Measurements from ENCODE around the gene NTRK3.

The NTRK3 gene

DNA sequence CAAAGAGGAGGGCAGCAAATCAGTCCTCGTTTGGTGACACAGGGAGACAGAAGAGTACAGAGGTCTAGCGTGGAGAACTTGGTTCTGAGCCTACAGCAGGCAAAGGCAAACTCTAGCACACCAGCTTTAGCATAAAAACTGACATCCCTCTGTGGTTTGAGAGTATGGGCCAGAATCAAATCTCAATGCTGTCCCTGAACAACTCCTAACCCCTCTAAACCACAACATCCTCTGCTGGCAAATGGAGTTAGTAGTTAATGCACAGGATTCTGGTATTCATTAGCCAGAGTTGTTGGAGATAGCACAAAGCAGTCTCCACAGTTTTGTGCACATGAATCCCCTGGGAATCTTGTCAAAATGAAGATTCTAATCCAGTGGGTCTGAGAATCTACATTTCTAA lies 315.8 kb downstream of the NTRK3 start:
- Histone ChIP-seq H3K27ac (replicated peaks) (no peak overlapping the region), H3K27me3 (ENCODE audit: insufficient read depth, poor library complexity, severe bottlenecking) (peaks cover 8% of the 10 kb centered on the region), H3K4me3 (replicated peaks; ENCODE audit: insufficient read depth, low read length) (no peak overlapping the region)
- DNase-seq (ENCODE audit: low read depth in 1 of 2, low spot score in 1 of 2) = no peak
- TF ChIP-seq, protein P1, sequence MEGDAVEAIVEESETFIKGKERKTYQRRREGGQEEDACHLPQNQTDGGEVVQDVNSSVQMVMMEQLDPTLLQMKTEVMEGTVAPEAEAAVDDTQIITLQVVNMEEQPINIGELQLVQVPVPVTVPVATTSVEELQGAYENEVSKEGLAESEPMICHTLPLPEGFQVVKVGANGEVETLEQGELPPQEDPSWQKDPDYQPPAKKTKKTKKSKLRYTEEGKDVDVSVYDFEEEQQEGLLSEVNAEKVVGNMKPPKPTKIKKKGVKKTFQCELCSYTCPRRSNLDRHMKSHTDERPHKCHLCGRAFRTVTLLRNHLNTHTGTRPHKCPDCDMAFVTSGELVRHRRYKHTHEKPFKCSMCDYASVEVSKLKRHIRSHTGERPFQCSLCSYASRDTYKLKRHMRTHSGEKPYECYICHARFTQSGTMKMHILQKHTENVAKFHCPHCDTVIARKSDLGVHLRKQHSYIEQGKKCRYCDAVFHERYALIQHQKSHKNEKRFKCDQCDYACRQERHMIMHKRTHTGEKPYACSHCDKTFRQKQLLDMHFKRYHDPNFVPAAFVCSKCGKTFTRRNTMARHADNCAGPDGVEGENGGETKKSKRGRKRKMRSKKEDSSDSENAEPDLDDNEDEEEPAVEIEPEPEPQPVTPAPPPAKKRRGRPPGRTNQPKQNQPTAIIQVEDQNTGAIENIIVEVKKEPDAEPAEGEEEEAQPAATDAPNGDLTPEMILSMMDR (IDR thresholded peaks at IDR 0.05; ENCODE audit: insufficient read depth, low read length) = no peak
- TF ChIP-seq SPI1 (IDR thresholded peaks at IDR 0.05; ENCODE audit: borderline replicate concordance, low read depth) (no peak), POLR2AphosphoS5 (IDR thresholded peaks at IDR 0.05; ENCODE audit: low read depth) (no peak), GABPA (IDR thresholded peaks at IDR 0.05; ENCODE audit: low read depth) (no peak)

DNA sequence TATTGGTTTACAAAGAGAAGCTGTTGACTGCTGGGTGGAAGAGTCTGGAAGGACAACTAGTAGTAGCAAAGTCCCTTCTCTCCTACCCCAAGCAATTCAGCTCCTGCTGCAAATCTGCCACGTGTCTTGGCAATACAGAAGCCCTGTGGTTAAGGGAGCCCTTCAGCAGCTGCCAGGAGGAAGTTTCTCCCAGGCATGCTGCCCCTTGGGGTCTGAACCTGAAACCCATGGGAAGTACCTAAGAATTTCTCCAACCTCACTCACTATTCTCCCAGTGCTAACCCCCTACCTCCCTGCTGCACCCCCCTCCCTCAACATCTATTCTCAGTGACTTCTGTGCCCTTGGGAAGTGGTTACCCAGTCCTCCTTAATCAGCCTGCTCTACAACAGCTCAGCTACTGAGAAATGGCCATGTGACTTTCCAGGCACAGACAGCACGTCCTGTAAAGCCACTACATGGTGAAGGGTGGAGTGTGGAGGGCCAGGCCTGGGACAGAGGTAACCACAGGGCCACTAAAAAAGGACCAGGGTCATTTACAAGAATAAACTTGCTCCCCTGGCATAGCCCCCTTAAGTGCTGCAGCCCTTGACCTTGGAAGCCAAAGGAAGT lies 316.6 kb downstream of the NTRK3 start:
- peak in 1 of 2 experiments; percentile 39 for DNase-seq (ENCODE audit: low read depth in 1 of 2, low spot score in 1 of 2)
- Histone ChIP-seq H3K27me3 (ENCODE audit: insufficient read depth, poor library complexity, severe bottlenecking) (peaks cover 8% of the 10 kb centered on the region), H3K4me3 (replicated peaks; ENCODE audit: insufficient read depth, low read length) (no peak overlapping the region), H3K27ac (replicated peaks) (no peak overlapping the region)
- TF ChIP-seq GABPA (IDR thresholded peaks at IDR 0.05; ENCODE audit: low read depth) = no peak
- TF ChIP-seq, protein P2, sequence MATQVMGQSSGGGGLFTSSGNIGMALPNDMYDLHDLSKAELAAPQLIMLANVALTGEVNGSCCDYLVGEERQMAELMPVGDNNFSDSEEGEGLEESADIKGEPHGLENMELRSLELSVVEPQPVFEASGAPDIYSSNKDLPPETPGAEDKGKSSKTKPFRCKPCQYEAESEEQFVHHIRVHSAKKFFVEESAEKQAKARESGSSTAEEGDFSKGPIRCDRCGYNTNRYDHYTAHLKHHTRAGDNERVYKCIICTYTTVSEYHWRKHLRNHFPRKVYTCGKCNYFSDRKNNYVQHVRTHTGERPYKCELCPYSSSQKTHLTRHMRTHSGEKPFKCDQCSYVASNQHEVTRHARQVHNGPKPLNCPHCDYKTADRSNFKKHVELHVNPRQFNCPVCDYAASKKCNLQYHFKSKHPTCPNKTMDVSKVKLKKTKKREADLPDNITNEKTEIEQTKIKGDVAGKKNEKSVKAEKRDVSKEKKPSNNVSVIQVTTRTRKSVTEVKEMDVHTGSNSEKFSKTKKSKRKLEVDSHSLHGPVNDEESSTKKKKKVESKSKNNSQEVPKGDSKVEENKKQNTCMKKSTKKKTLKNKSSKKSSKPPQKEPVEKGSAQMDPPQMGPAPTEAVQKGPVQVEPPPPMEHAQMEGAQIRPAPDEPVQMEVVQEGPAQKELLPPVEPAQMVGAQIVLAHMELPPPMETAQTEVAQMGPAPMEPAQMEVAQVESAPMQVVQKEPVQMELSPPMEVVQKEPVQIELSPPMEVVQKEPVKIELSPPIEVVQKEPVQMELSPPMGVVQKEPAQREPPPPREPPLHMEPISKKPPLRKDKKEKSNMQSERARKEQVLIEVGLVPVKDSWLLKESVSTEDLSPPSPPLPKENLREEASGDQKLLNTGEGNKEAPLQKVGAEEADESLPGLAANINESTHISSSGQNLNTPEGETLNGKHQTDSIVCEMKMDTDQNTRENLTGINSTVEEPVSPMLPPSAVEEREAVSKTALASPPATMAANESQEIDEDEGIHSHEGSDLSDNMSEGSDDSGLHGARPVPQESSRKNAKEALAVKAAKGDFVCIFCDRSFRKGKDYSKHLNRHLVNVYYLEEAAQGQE (IDR thresholded peaks at IDR 0.05; ENCODE audit: insufficient replicate concordance, low read depth) = no peak
- TF ChIP-seq POLR2AphosphoS5 (IDR thresholded peaks at IDR 0.05; ENCODE audit: low read depth) = no peak
- no peak for TF ChIP-seq SPI1 (IDR thresholded peaks at IDR 0.05; ENCODE audit: borderline replicate concordance, low read depth)
- TF ChIP-seq, protein P1 (IDR thresholded peaks at IDR 0.05; ENCODE audit: insufficient read depth, low read length) = no peak

DNA sequence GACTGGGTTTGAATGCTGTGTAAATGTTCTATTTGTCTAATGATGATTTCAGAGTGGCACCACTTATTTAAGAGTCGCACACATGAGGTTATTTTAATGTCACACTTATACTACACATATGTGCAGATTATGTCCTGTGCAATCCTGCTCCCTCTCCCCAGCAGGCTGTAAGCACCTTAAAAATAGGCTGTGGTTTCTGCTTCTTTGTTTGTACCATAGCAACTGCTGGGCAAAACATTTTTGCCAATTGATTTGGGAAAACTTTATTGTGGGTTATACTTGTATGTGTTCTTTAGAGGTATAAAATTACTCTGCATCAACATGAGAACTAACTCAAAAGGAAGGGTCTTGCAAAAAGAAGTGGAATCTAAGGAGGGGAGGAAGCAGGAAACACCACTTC lies 318.5 kb downstream of the NTRK3 start:
- TF ChIP-seq, protein P1 (IDR thresholded peaks at IDR 0.05; ENCODE audit: insufficient read depth, low read length) = no peak
- TF ChIP-seq POLR2AphosphoS5 (IDR thresholded peaks at IDR 0.05; ENCODE audit: low read depth) (no peak), GABPA (IDR thresholded peaks at IDR 0.05; ENCODE audit: low read depth) (no peak), SPI1 (IDR thresholded peaks at IDR 0.05; ENCODE audit: borderline replicate concordance, low read depth) (no peak)
- TF ChIP-seq, protein P2 (IDR thresholded peaks at IDR 0.05; ENCODE audit: insufficient replicate concordance, low read depth) = no peak
- Histone ChIP-seq H3K27ac (replicated peaks) (no peak overlapping the region), H3K27me3 (ENCODE audit: insufficient read depth, poor library complexity, severe bottlenecking) (peaks cover 8% of the 10 kb centered on the region), H3K4me3 (replicated peaks; ENCODE audit: insufficient read depth, low read length) (no peak overlapping the region)
- no peak for DNase-seq (ENCODE audit: low read depth in 1 of 2, low spot score in 1 of 2)

DNA sequence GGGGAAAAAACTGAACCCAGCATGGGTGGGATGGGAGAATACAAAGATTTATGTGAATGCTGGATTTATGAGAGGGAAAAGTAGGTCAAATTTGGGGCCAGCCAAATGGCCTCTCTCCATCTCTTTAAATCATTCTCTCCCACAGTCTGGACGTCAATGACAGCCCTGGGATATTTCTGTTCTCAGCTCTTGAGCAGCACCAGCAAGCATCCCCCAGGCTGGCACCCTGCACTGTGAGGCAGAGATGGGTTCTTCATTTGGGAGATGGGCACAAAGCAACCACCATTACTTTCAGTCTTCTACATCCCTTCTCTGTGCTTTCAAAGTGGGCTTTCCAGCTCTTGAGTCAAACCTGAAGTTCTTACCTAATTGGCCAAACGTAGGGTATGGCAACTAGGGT lies 321.0 kb downstream of the NTRK3 start:
- H3K27me3 ChIP-seq (ENCODE audit: insufficient read depth, poor library complexity, severe bottlenecking) = peaks cover 8% of the 10 kb centered on the region
- no peak for DNase-seq (ENCODE audit: low read depth in 1 of 2, low spot score in 1 of 2)
- no peak for TF ChIP-seq POLR2AphosphoS5 (IDR thresholded peaks at IDR 0.05; ENCODE audit: low read depth)
- TF ChIP-seq, protein P1 (IDR thresholded peaks at IDR 0.05; ENCODE audit: insufficient read depth, low read length) = no peak
- no peak for TF ChIP-seq SPI1 (IDR thresholded peaks at IDR 0.05; ENCODE audit: borderline replicate concordance, low read depth)
- TF ChIP-seq, protein P2 (IDR thresholded peaks at IDR 0.05; ENCODE audit: insufficient replicate concordance, low read depth) = no peak
- no peak for TF ChIP-seq GABPA (IDR thresholded peaks at IDR 0.05; ENCODE audit: low read depth)
- H3K27ac ChIP-seq (replicated peaks) = no peak overlapping the region
- H3K4me3 ChIP-seq (replicated peaks; ENCODE audit: insufficient read depth, low read length) = no peak overlapping the region
